Measurements from ENCODE around the gene ZBTB44.

ZBTB44 gene

DNA sequence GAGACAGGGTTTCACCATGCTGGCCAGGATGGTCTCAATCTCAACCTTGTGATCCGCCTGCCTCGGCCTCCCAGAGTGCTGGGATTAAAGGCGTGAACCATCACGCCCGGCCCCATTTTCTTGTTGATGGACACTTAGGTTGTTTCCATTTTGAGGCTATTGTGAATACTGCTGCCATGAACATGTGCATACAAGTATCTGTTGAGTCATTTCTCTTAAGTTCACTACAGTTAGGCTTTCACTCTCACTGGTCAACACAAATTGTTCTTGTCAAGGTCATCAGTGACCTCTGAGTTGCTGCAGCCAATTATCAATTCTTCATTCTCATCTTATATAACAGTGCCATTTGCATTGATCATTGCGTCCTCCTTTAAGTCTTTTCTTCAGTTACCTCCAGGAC is 13.0 kb upstream of the ZBTB44 start:
- no peak overlapping the region for H3K27ac ChIP-seq (ENCODE audit: low read length)
- no peaks in the 10 kb centered on the region for H3K36me3 ChIP-seq (ENCODE audit: control insufficient read depth in 1 of 2, insufficient read depth in 2 of 2, low read length in 2 of 2)
- H3K9me3 ChIP-seq (ENCODE audit: control insufficient read depth in 1 of 2, low read length in 2 of 2): peaks cover 0 to 2% of the 10 kb centered on the region in 2 donors
- H3K4me3 ChIP-seq (ENCODE audit: low read depth in 1 of 2, low read length in 2 of 2): no peak overlapping the region
- no peaks in the 10 kb centered on the region for H3K27me3 ChIP-seq (ENCODE audit: low read depth, low read length)
- no peaks in the 10 kb centered on the region for H3K4me1 ChIP-seq (ENCODE audit: control insufficient read depth in 1 of 2, insufficient read depth in 2 of 2, low read length in 2 of 2)

DNA sequence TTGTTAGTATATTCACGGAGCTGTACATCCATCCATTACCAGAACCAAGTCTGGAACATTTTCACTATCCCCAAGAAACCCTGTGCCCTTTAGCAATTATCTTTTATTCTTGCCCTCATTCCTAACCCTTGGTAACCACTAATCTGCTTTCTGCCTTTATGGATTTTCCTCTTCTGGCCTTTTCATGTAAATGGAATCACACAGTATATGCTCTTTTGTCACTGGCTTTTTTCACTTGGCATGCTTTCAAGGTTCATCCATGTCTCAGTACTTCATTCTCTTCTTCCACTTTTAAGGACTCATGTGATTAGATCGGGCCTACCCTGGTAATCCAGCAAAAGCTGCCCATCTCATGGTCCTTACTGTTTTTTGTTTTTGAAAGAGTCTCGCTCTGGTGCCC is 11.0 kb upstream of the ZBTB44 start:
- Histone ChIP-seq H3K27me3 (ENCODE audit: low read depth, low read length) (no peaks in the 10 kb centered on the region), H3K9me3 (ENCODE audit: control insufficient read depth in 1 of 2, low read length in 2 of 2) (peaks cover 0 to 8% of the 10 kb centered on the region in 2 donors), H3K4me3 (ENCODE audit: low read depth in 1 of 2, low read length in 2 of 2) (no peak overlapping the region), H3K4me1 (ENCODE audit: control insufficient read depth in 1 of 2, insufficient read depth in 2 of 2, low read length in 2 of 2) (no peaks in the 10 kb centered on the region), H3K36me3 (ENCODE audit: control insufficient read depth in 1 of 2, insufficient read depth in 2 of 2, low read length in 2 of 2) (no peaks in the 10 kb centered on the region), H3K27ac (ENCODE audit: low read length) (no peak overlapping the region)

DNA sequence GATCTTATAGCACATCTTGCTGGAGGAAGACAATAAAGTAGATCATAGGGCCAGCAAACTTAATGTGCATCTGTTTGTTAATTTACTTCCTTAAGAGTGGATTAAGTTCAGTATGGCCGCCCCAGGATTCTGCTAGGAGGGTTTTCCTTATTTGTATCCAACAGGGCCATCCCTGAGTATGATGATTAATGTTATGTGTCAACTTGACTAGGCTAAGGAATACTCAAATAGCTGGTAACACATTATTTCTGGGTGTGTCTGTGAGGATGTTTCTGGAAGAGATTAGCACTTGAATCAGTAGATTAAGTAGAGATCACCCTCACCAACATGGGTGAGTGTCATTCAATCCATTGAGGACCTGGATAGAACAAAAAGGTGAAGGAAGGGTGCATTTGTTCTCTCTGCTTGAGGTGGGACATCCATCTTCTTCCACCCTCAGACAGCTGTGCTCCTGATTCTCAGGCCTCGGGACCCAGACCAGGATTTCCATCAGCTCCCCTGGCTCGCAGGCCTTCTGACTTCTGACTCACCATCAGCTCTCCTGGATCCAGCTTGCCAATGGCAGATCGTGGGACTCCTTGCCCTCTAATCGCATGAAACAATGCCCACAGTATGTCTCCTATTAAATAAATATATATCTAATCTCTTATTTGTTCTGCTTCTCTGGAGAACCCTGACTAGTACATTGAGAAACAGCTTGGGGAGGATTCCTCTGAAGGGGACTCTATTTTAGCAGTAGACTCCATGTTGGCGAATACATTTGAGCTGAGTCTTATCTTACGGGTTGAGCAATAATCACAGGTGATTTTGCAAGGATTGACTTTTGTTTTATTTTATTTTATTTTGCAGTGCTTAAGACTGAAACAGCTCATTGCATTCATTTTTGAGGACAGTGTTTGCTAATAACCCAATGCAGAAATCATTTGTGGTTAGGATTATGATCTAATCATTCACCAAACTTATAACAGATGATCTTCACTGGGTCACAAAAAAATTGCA is 9.0 kb upstream of the ZBTB44 start:
- peaks cover 0 to 10% of the 10 kb centered on the region in 2 donors for H3K9me3 ChIP-seq (ENCODE audit: control insufficient read depth in 1 of 2, low read length in 2 of 2)

DNA sequence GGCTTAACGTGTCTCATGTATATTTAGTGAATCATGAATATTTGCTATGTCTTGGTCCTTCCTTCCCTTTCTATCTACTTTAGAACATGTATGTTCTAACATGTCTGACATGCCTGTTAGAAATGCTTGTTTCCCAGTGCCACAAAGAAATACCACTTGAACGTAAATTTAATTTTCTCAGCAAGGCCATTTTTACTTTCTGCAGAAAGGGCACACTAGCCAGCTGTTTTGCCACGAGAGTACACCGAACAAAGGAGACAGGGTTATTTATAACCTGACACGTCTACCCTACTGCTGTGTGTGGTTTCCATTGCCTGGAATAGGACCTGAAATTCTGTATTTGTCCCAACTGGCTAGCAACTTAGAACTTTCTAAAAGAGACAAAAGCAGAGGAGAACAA is 7.4 kb upstream of the ZBTB44 start:
- no peaks in the 10 kb centered on the region for H3K27me3 ChIP-seq (ENCODE audit: low read depth, low read length)
- H3K4me3 ChIP-seq (ENCODE audit: low read depth in 1 of 2, low read length in 2 of 2): no peak overlapping the region
- H3K9me3 ChIP-seq (ENCODE audit: control insufficient read depth in 1 of 2, low read length in 2 of 2): peaks cover 0 to 10% of the 10 kb centered on the region in 2 donors
- H3K36me3 ChIP-seq (ENCODE audit: control insufficient read depth in 1 of 2, insufficient read depth in 2 of 2, low read length in 2 of 2): no peaks in the 10 kb centered on the region
- H3K4me1 ChIP-seq (ENCODE audit: control insufficient read depth in 1 of 2, insufficient read depth in 2 of 2, low read length in 2 of 2): no peaks in the 10 kb centered on the region
- no peak overlapping the region for H3K27ac ChIP-seq (ENCODE audit: low read length)

More for the DNA sequence above, 9.0 kb upstream of the ZBTB44 start:
- no peak overlapping the region for H3K4me3 ChIP-seq (ENCODE audit: low read depth in 1 of 2, low read length in 2 of 2)
- H3K4me1 ChIP-seq (ENCODE audit: control insufficient read depth in 1 of 2, insufficient read depth in 2 of 2, low read length in 2 of 2): no peaks in the 10 kb centered on the region
- no peaks in the 10 kb centered on the region for H3K27me3 ChIP-seq (ENCODE audit: low read depth, low read length)
- H3K36me3 ChIP-seq (ENCODE audit: control insufficient read depth in 1 of 2, insufficient read depth in 2 of 2, low read length in 2 of 2): no peaks in the 10 kb centered on the region
- H3K27ac ChIP-seq (ENCODE audit: low read length): no peak overlapping the region

DNA sequence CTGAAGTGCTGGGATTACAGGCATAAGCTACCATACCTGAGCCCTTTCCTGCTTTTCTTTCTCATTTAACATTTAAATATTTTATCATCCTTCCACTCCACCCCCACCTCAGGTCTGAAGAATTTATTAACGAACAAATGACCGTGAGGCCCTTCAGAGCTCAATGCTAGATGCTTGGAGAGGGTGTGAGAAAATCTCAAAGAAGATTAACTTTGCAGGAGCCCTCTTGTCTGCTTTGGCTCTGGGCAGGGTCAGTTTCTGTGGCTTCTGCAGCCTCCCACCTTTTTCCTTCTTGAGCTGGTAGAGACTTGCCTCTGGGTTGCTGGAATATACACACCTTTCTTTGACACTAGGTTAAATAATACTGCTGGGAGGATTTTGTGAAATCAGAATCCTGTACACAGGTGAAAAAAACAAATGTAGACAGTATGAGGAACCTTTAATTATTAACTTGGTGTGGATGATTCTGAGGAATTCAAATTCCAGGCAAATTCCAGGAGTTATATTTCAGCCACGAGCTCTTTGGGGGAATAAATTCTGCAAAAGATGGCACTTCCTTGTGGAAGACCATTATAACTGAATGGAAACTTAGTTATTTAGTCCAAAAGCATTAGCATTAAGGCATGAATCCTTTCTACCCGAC is 3.4 kb upstream of the ZBTB44 start:
- Histone ChIP-seq H3K27ac (ENCODE audit: low read length) (no peak overlapping the region), H3K4me3 (ENCODE audit: low read depth in 1 of 2, low read length in 2 of 2) (no peak overlapping the region), H3K9me3 (ENCODE audit: control insufficient read depth in 1 of 2, low read length in 2 of 2) (peaks cover 0 to 10% of the 10 kb centered on the region in 2 donors), H3K27me3 (ENCODE audit: low read depth, low read length) (no peaks in the 10 kb centered on the region), H3K4me1 (ENCODE audit: control insufficient read depth in 1 of 2, insufficient read depth in 2 of 2, low read length in 2 of 2) (peaks cover 0 to 5% of the 10 kb centered on the region in 2 donors), H3K36me3 (ENCODE audit: control insufficient read depth in 1 of 2, insufficient read depth in 2 of 2, low read length in 2 of 2) (no peaks in the 10 kb centered on the region)

DNA sequence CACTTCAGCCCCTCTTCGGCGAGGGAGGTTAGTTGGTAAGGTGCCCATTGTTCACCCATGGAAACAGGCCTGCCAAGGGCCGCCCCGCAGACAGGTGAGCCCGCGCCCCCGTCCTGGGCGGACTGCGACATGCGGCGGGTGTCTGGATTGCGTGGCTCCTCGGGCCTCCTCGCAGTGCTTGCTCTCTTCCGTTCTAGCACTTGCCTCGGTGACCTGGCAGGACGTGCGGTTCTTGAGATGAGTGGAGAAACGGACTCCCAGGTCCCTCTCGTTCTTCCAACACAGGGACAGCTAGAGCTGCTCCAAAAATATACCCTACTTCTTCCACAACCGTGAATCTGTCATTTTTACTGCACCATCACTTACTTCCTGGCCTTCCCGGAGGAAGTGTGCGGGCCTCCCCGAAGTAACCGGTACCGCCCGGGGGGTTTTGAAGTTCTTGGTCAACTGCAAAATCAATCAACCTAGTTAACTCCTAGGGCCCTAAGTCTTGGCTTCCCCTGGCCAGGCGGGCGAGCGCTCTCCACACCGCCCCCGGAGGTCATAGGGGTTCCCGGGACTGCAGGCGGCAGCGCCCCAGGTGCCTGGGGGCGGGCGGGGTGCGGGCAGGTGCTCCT is 745 bp upstream of the ZBTB44 start:
- Histone ChIP-seq H3K27me3 (ENCODE audit: low read depth, low read length) (no peaks in the 10 kb centered on the region), H3K27ac (ENCODE audit: low read length) (peak overlapping the region; percentile 84), H3K36me3 (ENCODE audit: control insufficient read depth in 1 of 2, insufficient read depth in 2 of 2, low read length in 2 of 2) (no peaks in the 10 kb centered on the region), H3K4me3 (ENCODE audit: low read depth in 1 of 2, low read length in 2 of 2) (peak overlapping the region; percentile 67 to 73), H3K9me3 (ENCODE audit: control insufficient read depth in 1 of 2, low read length in 2 of 2) (peaks cover 0 to 3% of the 10 kb centered on the region in 2 donors), H3K4me1 (ENCODE audit: control insufficient read depth in 1 of 2, insufficient read depth in 2 of 2, low read length in 2 of 2) (peaks cover 11 to 27% of the 10 kb centered on the region in 2 donors)

DNA sequence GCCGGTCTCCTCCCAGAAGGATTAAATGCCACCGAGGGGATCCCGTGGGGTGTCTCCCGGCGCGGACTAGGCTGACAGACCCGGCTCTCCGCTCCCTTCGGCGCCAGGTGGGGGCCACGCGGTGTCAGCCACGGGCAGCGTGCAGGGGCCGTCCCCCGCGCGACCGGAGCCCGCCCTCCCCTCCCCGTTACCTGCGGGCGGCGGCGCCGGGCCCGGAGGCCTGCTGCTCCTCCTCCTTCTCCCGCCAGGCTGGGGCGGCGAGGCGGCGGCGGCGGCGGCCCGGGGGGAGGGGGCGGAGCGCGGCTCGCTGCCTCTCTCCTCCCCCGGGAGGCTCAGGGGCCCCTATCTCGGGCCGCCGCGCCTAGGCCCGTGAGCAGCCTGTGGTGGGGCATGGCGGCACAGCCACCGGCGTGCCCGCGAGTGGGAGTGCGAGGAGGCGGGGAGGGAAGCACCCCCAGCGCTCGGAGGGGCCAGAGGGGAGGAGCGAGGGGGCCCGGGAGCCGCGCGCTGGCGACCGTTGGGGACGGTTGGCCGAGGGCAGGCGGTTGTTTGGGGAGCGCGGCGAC is 450 bp downstream of the ZBTB44 start:
- peaks cover 11 to 34% of the 10 kb centered on the region in 2 donors for H3K4me1 ChIP-seq (ENCODE audit: control insufficient read depth in 1 of 2, insufficient read depth in 2 of 2, low read length in 2 of 2)
- no peaks in the 10 kb centered on the region for H3K9me3 ChIP-seq (ENCODE audit: control insufficient read depth in 1 of 2, low read length in 2 of 2)
- peak overlapping the region; percentile 22 for H3K27ac ChIP-seq (ENCODE audit: low read length)
- no peaks in the 10 kb centered on the region for H3K27me3 ChIP-seq (ENCODE audit: low read depth, low read length)
- H3K36me3 ChIP-seq (ENCODE audit: control insufficient read depth in 1 of 2, insufficient read depth in 2 of 2, low read length in 2 of 2): no peaks in the 10 kb centered on the region
- H3K4me3 ChIP-seq (ENCODE audit: low read depth in 1 of 2, low read length in 2 of 2): peak overlapping the region; percentile 56 to 73

DNA sequence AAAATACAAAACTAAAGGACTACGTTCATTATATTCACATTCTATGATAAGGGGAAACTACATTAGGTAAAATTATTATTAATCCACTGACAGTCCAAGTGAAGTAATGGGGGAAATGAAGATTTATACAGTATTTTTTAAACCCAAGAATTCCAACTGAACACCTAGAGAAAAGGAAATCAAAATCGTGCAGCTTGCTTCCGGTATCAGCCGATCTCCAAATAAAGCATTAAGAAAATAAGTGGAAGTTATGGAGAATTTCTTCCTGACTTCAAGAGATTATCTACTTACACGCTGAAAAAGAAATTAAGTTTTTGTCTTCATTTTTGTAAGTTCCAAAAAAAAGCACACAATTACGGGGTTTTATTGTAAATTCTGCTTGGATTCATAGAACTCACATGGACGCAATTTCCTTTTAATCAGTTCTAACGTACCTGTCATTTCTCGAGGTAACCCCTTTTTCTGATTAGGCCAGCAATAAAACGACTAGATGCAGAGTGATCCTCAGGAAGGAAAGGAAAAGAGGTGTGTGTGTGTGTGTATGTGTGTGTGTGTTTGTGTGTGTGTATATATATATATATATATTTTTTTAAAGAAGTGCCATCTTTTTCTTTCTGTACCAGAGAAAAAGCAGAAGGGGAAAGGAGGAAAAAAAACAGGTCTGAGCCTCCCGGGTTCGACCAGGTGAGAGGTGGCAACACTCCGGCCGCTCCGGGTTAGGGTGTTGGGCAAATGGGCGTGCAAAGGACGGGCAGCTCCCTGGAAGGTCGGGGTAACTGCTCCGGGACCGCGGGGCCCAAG is 1.1 kb downstream of the ZBTB44 start:
- H3K27ac ChIP-seq (ENCODE audit: low read length): peak overlapping the region; percentile 22
- no peaks in the 10 kb centered on the region for H3K36me3 ChIP-seq (ENCODE audit: control insufficient read depth in 1 of 2, insufficient read depth in 2 of 2, low read length in 2 of 2)
- peaks cover 11 to 38% of the 10 kb centered on the region in 2 donors for H3K4me1 ChIP-seq (ENCODE audit: control insufficient read depth in 1 of 2, insufficient read depth in 2 of 2, low read length in 2 of 2)
- no peaks in the 10 kb centered on the region for H3K9me3 ChIP-seq (ENCODE audit: control insufficient read depth in 1 of 2, low read length in 2 of 2)
- peak overlapping the region; percentile 56 to 73 for H3K4me3 ChIP-seq (ENCODE audit: low read depth in 1 of 2, low read length in 2 of 2)
- H3K27me3 ChIP-seq (ENCODE audit: low read depth, low read length): no peaks in the 10 kb centered on the region

DNA sequence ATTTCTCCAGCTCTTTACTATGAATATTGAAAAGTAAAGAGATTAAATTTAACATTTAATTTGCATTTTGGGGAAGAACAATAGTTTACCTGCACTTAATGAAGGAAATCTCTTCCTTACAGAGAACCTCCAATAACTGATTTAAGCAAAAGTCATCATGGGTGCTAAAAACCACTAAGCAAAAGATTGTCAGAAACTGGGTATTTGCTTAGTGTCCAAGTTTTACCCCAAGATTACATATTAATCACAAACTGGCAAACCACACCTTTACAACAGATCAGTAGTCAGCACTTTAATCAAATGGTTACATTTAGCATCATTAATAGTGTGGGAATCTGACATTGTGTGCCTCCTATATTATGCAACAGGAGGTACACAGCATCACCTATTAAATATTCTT is 2.7 kb downstream of the ZBTB44 start:
- Histone ChIP-seq H3K4me1 (ENCODE audit: control insufficient read depth in 1 of 2, insufficient read depth in 2 of 2, low read length in 2 of 2) (peaks cover 11 to 38% of the 10 kb centered on the region in 2 donors), H3K27me3 (ENCODE audit: low read depth, low read length) (no peaks in the 10 kb centered on the region), H3K4me3 (ENCODE audit: low read depth in 1 of 2, low read length in 2 of 2) (peak overlapping the region in 1 of 2 donors; percentile 73), H3K27ac (ENCODE audit: low read length) (no peak overlapping the region), H3K9me3 (ENCODE audit: control insufficient read depth in 1 of 2, low read length in 2 of 2) (no peaks in the 10 kb centered on the region), H3K36me3 (ENCODE audit: control insufficient read depth in 1 of 2, insufficient read depth in 2 of 2, low read length in 2 of 2) (no peaks in the 10 kb centered on the region)

DNA sequence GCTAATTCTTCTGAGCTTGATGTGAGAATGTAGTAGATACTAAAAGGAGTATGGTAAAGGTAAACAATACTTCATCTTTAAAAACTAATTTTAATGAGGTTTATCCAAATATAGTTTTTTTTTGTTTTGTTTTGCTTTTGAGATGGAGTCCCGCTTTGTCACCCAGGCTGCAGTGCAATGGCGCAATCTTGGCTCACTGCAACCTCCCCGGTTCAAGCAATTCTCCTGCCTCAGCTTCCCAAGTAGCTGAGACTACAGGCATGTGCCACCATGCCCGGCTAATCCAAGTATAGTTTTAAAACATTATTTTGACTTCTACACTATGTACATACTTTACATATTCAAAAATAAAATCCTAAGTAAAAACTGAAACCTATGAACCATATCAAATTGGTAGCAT is 4.1 kb downstream of the ZBTB44 start:
- Histone ChIP-seq H3K27ac (ENCODE audit: low read length) (no peak overlapping the region), H3K9me3 (ENCODE audit: control insufficient read depth in 1 of 2, low read length in 2 of 2) (no peaks in the 10 kb centered on the region), H3K4me1 (ENCODE audit: control insufficient read depth in 1 of 2, insufficient read depth in 2 of 2, low read length in 2 of 2) (peaks cover 11 to 38% of the 10 kb centered on the region in 2 donors), H3K4me3 (ENCODE audit: low read depth in 1 of 2, low read length in 2 of 2) (no peak overlapping the region), H3K36me3 (ENCODE audit: control insufficient read depth in 1 of 2, insufficient read depth in 2 of 2, low read length in 2 of 2) (no peaks in the 10 kb centered on the region), H3K27me3 (ENCODE audit: low read depth, low read length) (no peaks in the 10 kb centered on the region)
